ENCODE results near the gene DENND2C.

The DENND2C gene

GRCh38 chr1:114676115-114676514 lies 6.3 kb upstream of the DENND2C start:
- DNase-seq (ENCODE audit: low read depth in 2 of 2) = no peak

GRCh38 chr1:114671939-114672275 lies 2.1 kb upstream of the DENND2C start:
- DNase-seq (ENCODE audit: low read depth in 2 of 2) = no peak

- no peak for DNase-seq (ENCODE audit: low read depth in 2 of 2)
Measured at GRCh38 chr1:114671011-114671938, 1.4 kb upstream of the DENND2C start.

- peak; percentile 58 to 81 for DNase-seq (ENCODE audit: low read depth in 2 of 2)
Measured at GRCh38 chr1:114670083-114671010, 498 bp upstream of the DENND2C start.

GRCh38 chr1:114668784-114669561 lies 876 bp downstream of the DENND2C start:
- no peak for DNase-seq (ENCODE audit: low read depth in 2 of 2)

GRCh38 chr1:114668373-114668772 lies 1.5 kb downstream of the DENND2C start:
- no peak for DNase-seq (ENCODE audit: low read depth in 2 of 2)

GRCh38 chr1:114666954-114667353 lies 2.9 kb downstream of the DENND2C start:
- DNase-seq (ENCODE audit: low read depth in 2 of 2) = no peak

- no peak for DNase-seq (ENCODE audit: low read depth in 2 of 2)
Measured at GRCh38 chr1:114660238-114660637, 9.6 kb downstream of the DENND2C start.

GRCh38 chr1:114651893-114652292 lies 18.0 kb downstream of the DENND2C start:
- no peak for DNase-seq (ENCODE audit: low read depth in 2 of 2)

GRCh38 chr1:114648503-114648902 lies 21.3 kb downstream of the DENND2C start:
- no peak for DNase-seq (ENCODE audit: low read depth in 2 of 2)

GRCh38 chr1:114641377-114641776 lies 28.5 kb downstream of the DENND2C start:
- no peak for DNase-seq (ENCODE audit: low read depth in 2 of 2)

- DNase-seq (ENCODE audit: low read depth in 2 of 2) = no peak
Measured at GRCh38 chr1:114638910-114639309, 30.9 kb downstream of the DENND2C start.

GRCh38 chr1:114632427-114632826 lies 37.4 kb downstream of the DENND2C start:
- DNase-seq (ENCODE audit: low read depth in 2 of 2) = no peak

- no peak for DNase-seq (ENCODE audit: low read depth in 2 of 2)
Measured at GRCh38 chr1:114627107-114627506, 42.7 kb downstream of the DENND2C start.

- DNase-seq (ENCODE audit: low read depth in 2 of 2) = no peak
Measured at GRCh38 chr1:114623364-114623763, 46.5 kb downstream of the DENND2C start.

- DNase-seq (ENCODE audit: low read depth in 2 of 2) = no peak
Measured at GRCh38 chr1:114620419-114620818, 49.4 kb downstream of the DENND2C start.

GRCh38 chr1:114618606-114619005 lies 51.2 kb downstream of the DENND2C start:
- DNase-seq (ENCODE audit: low read depth in 2 of 2) = no peak

GRCh38 chr1:114610546-114611245 lies 59.2 kb downstream of the DENND2C start:
- DNase-seq (ENCODE audit: low read depth in 2 of 2) = no peak

GRCh38 chr1:114609826-114610225 lies 60.0 kb downstream of the DENND2C start:
- no peak for DNase-seq (ENCODE audit: low read depth in 2 of 2)

GRCh38 chr1:114609026-114609425 lies 60.8 kb downstream of the DENND2C start:
- DNase-seq (ENCODE audit: low read depth in 2 of 2) = no peak

GRCh38 chr1:114607223-114607622 lies 62.6 kb downstream of the DENND2C start:
- no peak for DNase-seq (ENCODE audit: low read depth in 2 of 2)
